Smooth muscle cell (in vitro differentiated cells): ENCODE data around the gene NEK11. TPM values are rescaled to one million over a fixed set of nuclear protein-coding genes. Genes with fewer than 3 reads are reported as not detected.

Experiments
- DNase-seq: peaks from one replicate; lab custom pipeline; 2025; ENCODE audit not compliant: unreplicated experiment; lab: John Stamatoyannopoulos, UW
- H2AFZ ChIP-seq: fragments of 200-600 bp; sonication (generic); 2 replicates; pipeline ENCODE4 v1.6.0; 2016; ENCODE audit warnings: antibody characterized with exemption, low read depth, mild to moderate bottlenecking
- H3F3A ChIP-seq: fragments of 200-600 bp; sonication (generic); 2 replicates; pipeline ENCODE4 v1.6.0; 2017; ENCODE audit warnings: antibody characterized with exemption, low read depth
- H3K27ac ChIP-seq: fragments of 200-600 bp; sonication (generic); 2 replicates; pipeline ENCODE4 v1.5.1; 2016; ENCODE audit warnings: low read depth, mild to moderate bottlenecking
- H3K27me3 ChIP-seq: fragments of 200-600 bp; sonication (generic); 2 replicates; pipeline ENCODE4 v1.6.1; 2016; ENCODE audit warnings: low read depth, mild to moderate bottlenecking
- H3K36me3 ChIP-seq: fragments of 200-600 bp; sonication (generic); 2 replicates; pipeline ENCODE4 v1.5.1; 2016; ENCODE audit warnings: low read depth
- H3K4me1 ChIP-seq: fragments of 200-600 bp; sonication (generic); 2 replicates; pipeline ENCODE4 v1.5.1; 2016; ENCODE audit warnings: low read depth
- H3K4me2 ChIP-seq: fragments of 200-600 bp; sonication (generic); 2 replicates; pipeline ENCODE4 v1.6.0; 2016; ENCODE audit warnings: mild to moderate bottlenecking
- H3K4me3 ChIP-seq: fragments of 200-600 bp; sonication (generic); 2 replicates; pipeline ENCODE4 v1.5.1; 2016; ENCODE audit warnings: mild to moderate bottlenecking
- H3K79me2 ChIP-seq: fragments of 200-600 bp; sonication (generic); 2 replicates; pipeline ENCODE4 v1.6.0; 2016; ENCODE audit warnings: low read depth, mild to moderate bottlenecking
- H3K9ac ChIP-seq: fragments of 200-600 bp; sonication (generic); 2 replicates; pipeline ENCODE4 v1.6.0; 2016; ENCODE audit warnings: low read depth
- H3K9me3 ChIP-seq: fragments of 200-600 bp; sonication (generic); replicated peaks from 2 replicates; pipeline ENCODE4 v1.5.1; 2016; ENCODE audit warnings: low read depth
- H4K20me1 ChIP-seq: fragments of 200-600 bp; sonication (generic); 2 replicates; pipeline ENCODE4 v1.6.0; 2016; ENCODE audit warnings: low read depth
- WGBS: methylation state at CpG from one replicate; pipeline ENCODE4 v1.1.7; 2016; ENCODE audit warnings: low lambda C conversion rate; 5-methylcytosine and 5-hydroxymethylcytosine counted together
- polyA plus RNA-seq: library from polyadenylated mRNA; unstranded; fragments of >200 nt; fragmentation: Nextera tagmentation; extraction: Ambion mirVana; gene quantifications from 2 replicates; pipeline ENCODE4 v1.2.1, GENCODE V29; 2016
- total RNA-seq: library from RNA; depleted of rRNA; stranded (reverse); fragments of >200 nt; gene quantifications from 2 replicates; pipeline ENCODE4 v1.2.3, GENCODE V29; 2014
- TF ChIP-seq, protein P1 (sequence below): fragments of 200-600 bp; sonication (generic); IDR thresholded peaks from 2 replicates; pipeline ENCODE4 v1.5.1; 2017; ENCODE audit warnings: borderline replicate concordance, mild to moderate bottlenecking, antibody characterized with exemption; ENCODE audit not compliant: insufficient read depth, poor library complexity, severe bottlenecking

NEK11 gene
- total and polyA plus RNA-seq, 2 experiments from 2014 or later, result 3.0 to 3.3 TPM

DNA sequence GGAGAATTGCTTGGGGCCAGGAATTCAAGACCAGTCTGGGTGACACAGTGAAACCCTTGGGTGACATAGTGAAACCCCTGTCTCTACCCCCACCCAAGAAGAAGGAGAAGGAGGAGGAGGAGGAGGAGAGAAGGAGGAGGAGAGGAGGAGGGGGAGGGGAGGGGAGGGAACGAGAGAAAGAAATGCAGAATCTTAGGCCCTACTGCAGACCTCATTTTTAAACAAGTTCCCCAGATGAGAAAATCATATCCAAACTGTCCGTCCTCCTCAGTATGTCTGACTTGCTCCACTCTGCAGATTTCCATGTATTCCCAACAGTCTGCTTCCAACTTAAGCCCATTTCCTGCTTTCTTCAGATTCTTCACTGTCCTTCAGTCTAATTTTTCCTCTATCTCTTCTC lies 291.0 kb downstream of the NEK11 start:
- Histone ChIP-seq H3K9me3 (no peaks in the 10 kb centered on the region), H3K4me2 (no peak overlapping the region), H3K4me1 (no peaks in the 10 kb centered on the region), H3F3A (no peaks in the 10 kb centered on the region), H2AFZ (no peak overlapping the region), H3K9ac (no peak overlapping the region), H3K36me3 (no peaks in the 10 kb centered on the region), H3K27ac (no peak overlapping the region), H3K4me3 (no peak overlapping the region), H3K27me3 (no peaks in the 10 kb centered on the region), H3K79me2 (no peaks in the 10 kb centered on the region), H4K20me1 (no peaks in the 10 kb centered on the region)
- WGBS, result 100% methylated on average over 1 of the region's 2 CpGs
- no peak for DNase-seq
- TF ChIP-seq, protein P1, sequence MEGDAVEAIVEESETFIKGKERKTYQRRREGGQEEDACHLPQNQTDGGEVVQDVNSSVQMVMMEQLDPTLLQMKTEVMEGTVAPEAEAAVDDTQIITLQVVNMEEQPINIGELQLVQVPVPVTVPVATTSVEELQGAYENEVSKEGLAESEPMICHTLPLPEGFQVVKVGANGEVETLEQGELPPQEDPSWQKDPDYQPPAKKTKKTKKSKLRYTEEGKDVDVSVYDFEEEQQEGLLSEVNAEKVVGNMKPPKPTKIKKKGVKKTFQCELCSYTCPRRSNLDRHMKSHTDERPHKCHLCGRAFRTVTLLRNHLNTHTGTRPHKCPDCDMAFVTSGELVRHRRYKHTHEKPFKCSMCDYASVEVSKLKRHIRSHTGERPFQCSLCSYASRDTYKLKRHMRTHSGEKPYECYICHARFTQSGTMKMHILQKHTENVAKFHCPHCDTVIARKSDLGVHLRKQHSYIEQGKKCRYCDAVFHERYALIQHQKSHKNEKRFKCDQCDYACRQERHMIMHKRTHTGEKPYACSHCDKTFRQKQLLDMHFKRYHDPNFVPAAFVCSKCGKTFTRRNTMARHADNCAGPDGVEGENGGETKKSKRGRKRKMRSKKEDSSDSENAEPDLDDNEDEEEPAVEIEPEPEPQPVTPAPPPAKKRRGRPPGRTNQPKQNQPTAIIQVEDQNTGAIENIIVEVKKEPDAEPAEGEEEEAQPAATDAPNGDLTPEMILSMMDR, result no peak

DNA sequence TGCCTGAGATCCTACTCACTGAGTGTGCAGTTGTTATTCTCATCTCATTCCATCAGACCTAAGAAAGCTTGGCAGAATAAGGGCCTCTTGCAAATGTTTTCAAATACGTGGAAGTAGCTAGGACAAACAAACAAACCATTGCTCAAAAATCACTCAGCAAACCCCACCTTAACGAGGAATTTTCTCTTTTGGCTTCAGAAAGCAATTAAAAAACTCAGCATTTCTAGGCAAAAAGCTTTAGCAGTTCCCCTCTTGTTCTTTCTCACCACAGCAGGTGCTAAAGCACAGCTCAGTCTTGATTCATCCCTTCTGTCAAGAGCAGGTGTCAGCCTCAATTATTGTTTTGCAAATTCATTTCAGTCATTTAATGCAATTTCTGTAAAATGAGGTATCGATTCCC lies 296.3 kb downstream of the NEK11 start:
- H3K9me3 ChIP-seq, result no peaks in the 10 kb centered on the region
- H3K27ac ChIP-seq, result no peak overlapping the region
- H3K4me1 ChIP-seq, result no peaks in the 10 kb centered on the region
- no peak overlapping the region for H2AFZ ChIP-seq
- DNase-seq, result no peak
- WGBS, result 81% methylated on average over 3 of the region's 3 CpGs
- no peaks in the 10 kb centered on the region for H3K36me3 ChIP-seq
- no peaks in the 10 kb centered on the region for H3F3A ChIP-seq
- TF ChIP-seq, protein P1, result no peak
- no peaks in the 10 kb centered on the region for H3K27me3 ChIP-seq
- H3K4me3 ChIP-seq, result no peak overlapping the region
- no peaks in the 10 kb centered on the region for H3K79me2 ChIP-seq
- H3K4me2 ChIP-seq, result no peak overlapping the region
- no peaks in the 10 kb centered on the region for H4K20me1 ChIP-seq
- no peak overlapping the region for H3K9ac ChIP-seq

DNA sequence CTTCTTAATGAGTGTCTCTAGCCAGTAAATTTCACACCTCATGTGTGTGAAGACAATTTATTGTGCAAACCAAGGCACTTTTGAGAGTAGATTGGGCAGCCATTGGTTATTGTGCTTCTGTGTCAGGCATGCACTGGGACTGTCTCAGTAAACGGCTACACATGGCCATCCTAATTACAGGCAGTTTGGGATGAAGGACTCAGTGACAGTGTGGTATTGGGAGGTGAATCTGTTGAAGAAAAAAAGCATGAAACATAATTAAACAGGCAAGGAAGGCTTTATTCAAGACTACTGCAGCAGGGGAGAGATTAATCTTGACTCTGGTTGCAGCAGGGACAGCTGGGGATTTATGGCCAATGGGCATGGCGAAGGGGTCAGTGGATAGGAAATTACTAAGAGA lies 297.1 kb downstream of the NEK11 start:
- no peaks in the 10 kb centered on the region for H3K9me3 ChIP-seq
- H3K79me2 ChIP-seq, result no peaks in the 10 kb centered on the region
- H3K9ac ChIP-seq, result no peak overlapping the region
- 91% methylated on average over 2 of the region's 2 CpGs for WGBS
- H3K27ac ChIP-seq, result no peak overlapping the region
- no peaks in the 10 kb centered on the region for H3K36me3 ChIP-seq
- no peaks in the 10 kb centered on the region for H3F3A ChIP-seq
- no peak overlapping the region for H2AFZ ChIP-seq
- no peak overlapping the region for H3K4me3 ChIP-seq
- H3K27me3 ChIP-seq, result no peaks in the 10 kb centered on the region
- TF ChIP-seq, protein P1, result no peak
- no peaks in the 10 kb centered on the region for H3K4me1 ChIP-seq
- H4K20me1 ChIP-seq, result no peaks in the 10 kb centered on the region
- no peak overlapping the region for H3K4me2 ChIP-seq
- no peak for DNase-seq

DNA sequence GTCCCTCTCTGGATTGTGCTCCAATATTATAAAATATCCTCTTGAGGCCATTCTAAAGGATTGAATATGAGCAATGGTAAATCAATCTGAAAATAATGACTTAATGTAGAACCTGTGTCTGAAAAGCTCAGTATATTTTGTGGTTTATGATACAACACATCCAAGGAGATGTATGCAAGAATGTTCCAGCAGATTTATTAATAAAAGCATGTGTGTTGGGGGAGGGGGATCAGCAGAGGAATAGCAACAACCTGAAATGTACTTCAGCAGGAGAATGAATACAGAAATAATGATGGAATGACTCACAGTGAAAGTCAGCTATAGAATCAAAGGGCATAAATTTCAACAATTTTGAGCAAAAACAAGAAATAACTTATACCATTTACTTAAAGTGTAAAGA lies 298.2 kb downstream of the NEK11 start:
- TF ChIP-seq, protein P1, result no peak
- H3K27me3 ChIP-seq, result no peaks in the 10 kb centered on the region

More for the DNA sequence above, 298.2 kb downstream of the NEK11 start:
- Histone ChIP-seq H3K9me3 (no peaks in the 10 kb centered on the region), H3K4me1 (no peaks in the 10 kb centered on the region), H3K4me2 (no peak overlapping the region), H3K36me3 (no peaks in the 10 kb centered on the region), H2AFZ (no peak overlapping the region), H3K4me3 (no peak overlapping the region), H3K27ac (no peak overlapping the region), H3K79me2 (no peaks in the 10 kb centered on the region), H3K9ac (no peak overlapping the region), H4K20me1 (no peaks in the 10 kb centered on the region), H3F3A (no peaks in the 10 kb centered on the region)
- no peak for DNase-seq
